Stimulated activated naive CD8-positive, alpha-beta T cell treated with anti-CD3 and anti-CD28 coated beads, Interleukin-15, Interleukin-2, amounts not matched to agents 100 ng/mL and 50 ng/mL, for 24 hours (primary cell): ENCODE measurements around the gene MATN1.
"Not testable (repeated sequence)": the region's sequence is repeated elsewhere in the genome, so short reads cannot be mapped to it uniquely, and the experiment has no call there.

Source experiments
- H3K27ac Mint-ChIP-seq: one replicate; pipeline ENCODE4 v1.8.0; 2021; ENCODE audit warnings: mild to moderate bottlenecking, mixed read lengths
- H3K27me3 Mint-ChIP-seq: one replicate; pipeline ENCODE4 v1.8.0; 2021; ENCODE audit warnings: mixed read lengths
- H3K36me3 Mint-ChIP-seq: one replicate; pipeline ENCODE4 v1.8.0; 2021; ENCODE audit warnings: low read depth, mixed read lengths
- H3K4me1 Mint-ChIP-seq: one replicate; pipeline ENCODE4 v1.8.0; 2021; ENCODE audit warnings: low read depth, mixed read lengths
- H3K4me3 Mint-ChIP-seq: one replicate; pipeline ENCODE4 v1.8.0; 2021; ENCODE audit warnings: mild to moderate bottlenecking, mixed read lengths
- H3K9me3 Mint-ChIP-seq: one replicate; pipeline ENCODE4 v1.8.0; 2021; ENCODE audit warnings: mixed read lengths

MATN1 gene, protein sequence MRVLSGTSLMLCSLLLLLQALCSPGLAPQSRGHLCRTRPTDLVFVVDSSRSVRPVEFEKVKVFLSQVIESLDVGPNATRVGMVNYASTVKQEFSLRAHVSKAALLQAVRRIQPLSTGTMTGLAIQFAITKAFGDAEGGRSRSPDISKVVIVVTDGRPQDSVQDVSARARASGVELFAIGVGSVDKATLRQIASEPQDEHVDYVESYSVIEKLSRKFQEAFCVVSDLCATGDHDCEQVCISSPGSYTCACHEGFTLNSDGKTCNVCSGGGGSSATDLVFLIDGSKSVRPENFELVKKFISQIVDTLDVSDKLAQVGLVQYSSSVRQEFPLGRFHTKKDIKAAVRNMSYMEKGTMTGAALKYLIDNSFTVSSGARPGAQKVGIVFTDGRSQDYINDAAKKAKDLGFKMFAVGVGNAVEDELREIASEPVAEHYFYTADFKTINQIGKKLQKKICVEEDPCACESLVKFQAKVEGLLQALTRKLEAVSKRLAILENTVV

DNA sequence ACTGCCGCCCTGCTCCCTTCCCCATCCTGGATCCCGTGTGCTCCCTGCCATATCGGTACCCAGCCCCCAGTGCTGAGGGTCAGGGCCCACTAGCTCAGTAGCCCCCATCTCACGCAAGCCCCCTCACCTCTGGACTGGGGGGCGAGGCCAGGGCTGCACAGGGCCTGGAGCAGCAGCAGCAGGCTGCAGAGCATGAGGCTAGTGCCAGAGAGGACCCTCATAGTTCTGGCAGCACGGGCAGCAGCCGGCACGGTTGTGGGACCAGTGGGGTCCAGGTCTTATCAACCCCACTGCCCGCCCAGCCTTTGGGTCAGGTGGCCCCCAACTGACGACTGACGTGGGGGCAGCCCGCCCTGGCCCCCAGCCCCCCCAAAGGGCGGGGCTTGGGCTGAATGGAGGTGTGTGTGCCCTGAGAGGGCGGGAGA is at the start of gene MATN1:
Gene MATN1, minus strand, starts transcription at position 255 of the 425 bp plus-strand sequence. Its CDS starts 34 bp downstream, at position 221.
- H3K36me3 Mint-ChIP-seq = peaks cover 5% of the 10 kb centered on the region
- H3K27ac Mint-ChIP-seq = no peak within 1 kb of the TSS
- H3K4me1 Mint-ChIP-seq = peaks cover 44% of the 10 kb centered on the region
- H3K4me3 Mint-ChIP-seq = no peak within 1 kb of the TSS
- H3K27me3 Mint-ChIP-seq = no peaks in the 10 kb centered on the region
- H3K9me3 Mint-ChIP-seq = no peaks in the 10 kb centered on the region

DNA sequence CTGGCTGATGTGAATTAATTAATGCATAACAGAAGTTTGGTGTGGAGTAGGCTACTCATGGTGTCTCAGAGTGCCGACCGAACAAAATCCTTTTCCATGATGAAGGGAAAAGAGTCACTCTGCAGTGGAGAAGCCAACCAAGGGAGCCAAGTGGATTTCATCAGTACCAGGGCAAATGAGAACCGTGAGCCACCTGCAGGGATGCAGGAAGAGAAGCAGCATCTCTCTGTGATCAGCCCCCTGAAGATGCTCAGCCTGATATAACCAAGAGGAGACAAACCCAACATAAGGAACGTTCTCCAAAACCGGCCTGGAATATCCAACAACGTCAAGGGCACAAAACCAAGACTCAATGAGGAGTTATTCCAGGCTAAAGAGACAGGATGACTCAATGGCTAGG is 47.6 kb upstream of the MATN1 start:
- Mint-ChIP-seq H3K27ac (no peak overlapping the region), H3K9me3 (no peaks in the 10 kb centered on the region), H3K4me1 (peaks cover 30% of the 10 kb centered on the region), H3K27me3 (no peaks in the 10 kb centered on the region), H3K36me3 (no peaks in the 10 kb centered on the region), H3K4me3 (no peak overlapping the region)

DNA sequence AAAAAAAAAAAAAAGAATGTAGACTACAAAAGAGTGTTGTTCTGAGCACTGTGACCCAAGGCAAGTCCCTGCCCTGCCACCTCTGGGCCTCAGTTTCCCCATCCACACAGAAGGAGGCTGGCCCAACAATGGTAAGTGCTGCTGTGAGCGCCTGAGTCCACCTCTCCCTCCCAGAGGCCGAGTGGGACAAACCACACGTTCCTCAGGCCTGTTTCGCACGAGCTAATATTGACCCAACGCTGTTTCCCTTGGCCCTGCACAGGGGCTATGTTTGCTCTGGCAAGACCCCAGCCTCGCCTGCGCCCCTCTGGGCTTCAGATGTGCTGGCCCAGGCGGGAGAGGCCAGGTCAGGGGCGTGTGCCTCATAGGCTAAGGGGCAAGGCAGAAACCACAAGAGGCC is 46.8 kb upstream of the MATN1 start:
- H3K27me3 Mint-ChIP-seq = no peaks in the 10 kb centered on the region
- peaks cover 38% of the 10 kb centered on the region for H3K4me1 Mint-ChIP-seq
- no peaks in the 10 kb centered on the region for H3K36me3 Mint-ChIP-seq
- H3K27ac Mint-ChIP-seq = peak overlapping the region; percentile 40
- no peaks in the 10 kb centered on the region for H3K9me3 Mint-ChIP-seq
- no peak overlapping the region for H3K4me3 Mint-ChIP-seq

DNA sequence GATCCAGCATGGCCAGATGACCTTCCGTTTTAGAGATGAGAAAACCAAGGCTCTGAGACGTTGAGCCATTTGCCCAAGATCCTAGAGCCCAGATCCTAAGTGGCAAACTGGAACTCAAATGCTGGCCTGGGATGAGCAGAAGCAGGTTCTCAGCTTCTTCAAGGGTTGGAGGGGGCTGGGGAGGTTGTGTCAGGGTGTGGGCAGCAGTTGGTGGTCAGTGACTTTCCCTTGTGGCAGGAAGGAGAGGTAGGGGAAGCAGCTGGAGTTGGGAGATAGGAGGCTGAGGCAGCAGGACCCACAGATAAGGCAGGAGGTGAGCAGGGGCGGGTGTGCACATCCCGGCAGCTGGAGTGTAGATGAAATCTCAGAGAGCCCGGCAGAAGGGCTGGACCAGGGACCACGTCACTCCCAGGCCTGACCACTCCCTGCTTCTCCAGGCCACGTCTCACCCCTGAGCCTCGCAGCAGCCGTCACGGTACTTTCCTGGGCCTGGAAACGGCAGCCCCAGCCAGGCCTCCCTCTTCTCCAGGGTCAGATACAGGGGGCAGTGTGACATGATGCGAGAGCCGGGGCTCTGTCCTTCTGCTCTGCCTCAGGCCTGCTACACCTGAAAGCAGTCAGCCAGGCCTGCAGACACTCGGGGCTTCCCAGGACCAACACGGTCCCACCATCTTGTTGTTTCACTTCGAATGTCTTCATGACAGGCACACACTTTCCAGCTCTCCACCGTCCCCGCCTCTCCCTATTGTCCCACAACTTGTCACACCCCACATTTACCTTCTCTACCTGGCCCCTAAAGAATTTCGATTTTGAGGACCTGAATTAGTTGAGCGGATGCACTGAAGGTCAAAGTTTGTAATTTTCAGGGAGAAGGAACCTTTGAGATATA is 45.7 kb upstream of the MATN1 start:
- Mint-ChIP-seq H3K27ac (peak overlapping the region; percentile 58), H3K4me1 (peaks cover 45% of the 10 kb centered on the region), H3K9me3 (no peaks in the 10 kb centered on the region), H3K27me3 (no peaks in the 10 kb centered on the region), H3K4me3 (no peak overlapping the region), H3K36me3 (no peaks in the 10 kb centered on the region)

DNA sequence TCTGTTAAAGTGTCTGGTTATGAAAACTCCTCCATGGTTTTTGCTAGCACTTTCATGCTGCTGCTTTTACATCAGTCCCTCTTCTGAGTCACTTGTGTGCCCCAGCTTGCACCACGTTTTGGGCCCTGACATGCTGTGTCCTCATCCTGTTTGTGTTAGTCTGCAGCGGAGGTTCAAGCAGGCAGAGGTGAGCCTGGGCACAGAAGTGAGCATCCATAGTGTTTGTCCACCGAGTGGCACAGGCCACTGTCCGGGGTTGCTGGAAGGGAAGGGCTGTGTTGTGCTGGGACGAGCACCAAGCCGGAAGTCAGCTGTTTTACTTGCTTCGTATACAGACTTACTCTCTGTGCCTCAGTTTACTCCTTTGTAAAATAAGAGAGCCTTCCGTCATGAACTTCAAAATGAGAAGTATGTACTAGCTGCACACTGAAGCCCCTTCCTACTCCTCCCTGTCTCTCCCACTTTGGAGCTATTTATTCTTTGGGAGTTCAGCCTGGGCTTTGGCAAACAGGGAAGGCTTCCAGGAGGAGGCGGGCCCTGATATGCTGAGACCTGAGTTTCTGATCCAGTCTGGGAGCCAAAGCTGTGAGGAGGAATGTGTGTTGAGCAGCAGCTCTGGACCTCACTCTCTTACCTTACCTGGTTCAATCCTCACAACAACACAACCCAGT is 44.9 kb upstream of the MATN1 start:
- Mint-ChIP-seq H3K4me1 (peaks cover 53% of the 10 kb centered on the region), H3K36me3 (no peaks in the 10 kb centered on the region), H3K27ac (peak overlapping the region; percentile 66), H3K27me3 (no peaks in the 10 kb centered on the region), H3K4me3 (no peak overlapping the region), H3K9me3 (no peaks in the 10 kb centered on the region)

DNA sequence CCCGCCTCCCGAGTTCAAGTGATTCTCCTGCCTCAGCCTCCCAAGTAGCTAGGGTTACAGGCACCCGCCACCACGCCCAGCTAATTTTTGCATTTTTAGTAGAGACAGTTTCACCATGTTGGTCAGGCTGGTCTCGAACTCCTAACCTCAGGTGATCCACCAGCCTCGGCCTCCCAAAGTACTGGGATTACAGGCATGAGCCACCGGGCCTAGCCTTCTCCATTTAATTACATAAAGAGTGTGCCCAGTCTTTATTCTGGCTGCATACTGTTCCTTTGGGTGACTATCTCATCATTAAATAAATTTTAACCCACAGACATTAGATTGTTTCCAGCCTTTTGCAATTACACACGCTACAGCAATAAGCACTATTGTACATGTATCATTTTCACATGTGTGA is 43.6 kb upstream of the MATN1 start:
- not testable (repeated sequence) for H3K9me3 Mint-ChIP-seq, H3K36me3 Mint-ChIP-seq, H3K4me3 Mint-ChIP-seq, H3K27me3 Mint-ChIP-seq
- Mint-ChIP-seq H3K4me1 (peaks cover 66% of the 10 kb centered on the region), H3K27ac (peak overlapping the region; percentile 57)

DNA sequence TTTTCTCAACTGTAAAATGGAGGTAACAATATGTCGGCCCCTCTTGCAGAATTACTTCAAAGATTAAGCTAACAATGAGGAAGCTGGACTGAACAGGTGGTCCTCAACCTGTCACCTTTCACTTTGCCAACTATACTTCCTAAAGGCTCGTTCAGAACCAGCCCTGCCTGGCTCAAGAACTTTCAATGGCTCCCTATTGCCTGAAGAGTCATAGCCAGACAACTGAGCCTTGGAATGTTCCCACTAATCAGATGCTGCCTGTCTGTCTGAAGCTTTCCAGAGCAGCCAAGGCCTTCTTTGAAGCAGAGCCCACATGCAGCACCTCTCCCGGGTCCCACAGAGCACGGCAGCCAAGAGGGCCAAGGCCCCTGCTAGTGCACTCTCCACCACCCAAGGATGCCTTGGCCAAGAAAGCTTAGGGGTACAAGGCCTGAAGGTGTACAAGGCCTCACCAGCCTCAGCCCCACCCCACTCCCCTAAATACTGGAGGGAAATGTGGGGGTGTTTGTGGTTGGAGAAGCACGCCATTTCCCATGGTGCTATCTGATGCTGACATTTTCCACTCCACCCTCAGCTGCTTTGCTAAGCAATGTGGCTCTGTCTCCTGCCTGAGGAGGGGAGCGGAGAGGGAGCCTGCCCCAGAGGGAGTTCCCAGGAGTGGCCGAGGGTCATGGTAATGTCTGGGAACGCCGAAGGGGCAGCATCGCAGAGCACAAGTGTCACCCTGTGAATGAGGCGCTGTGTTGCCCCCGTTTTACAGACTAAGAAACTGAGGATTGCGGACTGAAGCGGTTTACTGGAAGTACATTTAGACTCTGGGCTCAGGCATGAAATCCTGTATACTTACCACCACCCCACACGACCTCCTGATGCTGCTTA is 42.4 kb upstream of the MATN1 start:
- H3K4me3 Mint-ChIP-seq = peak overlapping the region; percentile 82
- H3K36me3 Mint-ChIP-seq = no peaks in the 10 kb centered on the region
- H3K27ac Mint-ChIP-seq = peak overlapping the region; percentile 97
- peaks cover 78% of the 10 kb centered on the region for H3K4me1 Mint-ChIP-seq
- H3K9me3 Mint-ChIP-seq = no peaks in the 10 kb centered on the region
- H3K27me3 Mint-ChIP-seq = no peaks in the 10 kb centered on the region

DNA sequence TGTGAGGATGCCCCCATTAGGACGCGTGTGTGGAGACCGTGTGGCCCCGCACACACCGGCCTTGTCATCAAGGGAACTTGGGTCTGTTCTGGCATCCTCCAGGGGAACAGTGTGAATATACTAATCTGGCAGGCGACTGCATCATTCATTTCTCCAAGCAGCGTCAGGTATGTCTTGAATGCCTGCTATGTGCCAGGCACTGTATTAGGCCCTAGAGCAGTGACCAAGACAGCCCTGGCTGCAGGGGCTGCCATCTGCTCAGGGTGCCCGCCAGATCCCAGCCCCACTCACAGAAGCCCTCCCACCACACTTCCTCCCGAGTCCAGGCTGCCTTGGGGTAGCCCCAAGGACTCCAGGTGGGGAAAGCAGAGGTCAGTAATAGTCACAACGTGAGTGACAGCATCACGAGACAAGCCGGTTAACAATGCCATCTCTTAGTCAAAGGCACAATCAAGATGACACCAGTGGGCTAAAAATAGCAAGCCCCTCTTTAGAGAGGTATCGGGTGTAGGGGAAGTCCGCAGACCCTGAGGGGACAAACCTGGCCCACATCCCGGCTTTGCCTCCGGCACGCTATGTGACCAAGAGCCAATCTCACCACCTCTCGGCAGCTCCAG is 41.7 kb upstream of the MATN1 start:
- peaks cover 85% of the 10 kb centered on the region for H3K4me1 Mint-ChIP-seq
- H3K9me3 Mint-ChIP-seq = no peaks in the 10 kb centered on the region
- peak overlapping the region; percentile 97 for H3K27ac Mint-ChIP-seq
- H3K4me3 Mint-ChIP-seq = no peak overlapping the region
- H3K27me3 Mint-ChIP-seq = no peaks in the 10 kb centered on the region
- H3K36me3 Mint-ChIP-seq = no peaks in the 10 kb centered on the region

DNA sequence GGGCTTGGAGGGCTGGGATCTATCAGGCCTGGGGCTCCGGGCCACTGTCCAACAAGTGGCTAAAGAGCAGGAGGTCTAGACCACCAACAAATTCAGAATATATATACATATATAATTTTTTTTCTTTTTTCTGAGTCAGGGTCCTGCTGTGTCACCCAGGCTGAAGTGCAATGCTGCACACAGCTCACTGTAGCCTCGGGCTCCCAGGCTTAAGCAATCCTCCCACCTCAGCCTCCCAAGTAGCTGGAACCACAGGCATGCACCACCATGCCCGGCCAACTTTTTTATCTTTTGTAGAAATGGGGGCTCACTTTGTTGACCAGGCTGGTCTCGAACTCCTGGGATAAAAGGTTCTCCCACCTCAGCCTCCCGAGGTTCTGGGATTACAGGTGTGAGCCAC is 41.0 kb upstream of the MATN1 start:
- Mint-ChIP-seq H3K4me3 (no peak overlapping the region), H3K4me1 (peaks cover 90% of the 10 kb centered on the region), H3K9me3 (no peaks in the 10 kb centered on the region), H3K27ac (peak overlapping the region; percentile 97), H3K36me3 (no peaks in the 10 kb centered on the region), H3K27me3 (no peaks in the 10 kb centered on the region)

DNA sequence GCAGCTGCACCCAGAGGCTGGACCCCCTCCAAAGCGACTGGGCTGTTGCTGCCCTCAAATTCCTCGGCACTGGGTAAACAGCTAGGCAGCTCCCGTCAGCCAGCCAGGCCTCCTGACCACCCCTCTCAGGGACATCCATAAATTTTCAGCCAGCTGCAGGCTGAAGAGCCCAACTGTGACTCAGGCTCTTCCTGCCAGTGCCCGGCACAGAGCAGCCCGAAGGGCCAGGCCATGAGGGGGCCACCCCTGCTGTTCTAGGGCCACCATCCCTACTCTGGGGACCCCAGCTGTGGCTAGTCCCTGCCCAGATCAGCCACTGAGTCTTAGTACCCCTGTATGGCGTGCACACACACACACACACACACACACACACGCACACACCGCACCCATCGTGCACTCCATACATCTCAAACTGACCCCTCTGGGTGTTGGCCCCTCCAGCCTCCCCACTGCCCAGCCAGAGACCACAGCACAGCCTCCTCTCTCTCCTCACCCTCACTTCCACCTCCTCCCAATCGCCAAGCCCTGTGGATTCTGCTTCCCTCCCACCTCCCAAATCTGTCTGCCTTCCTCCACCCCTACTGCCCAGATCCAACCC is 40.4 kb upstream of the MATN1 start:
- H3K9me3 Mint-ChIP-seq = no peaks in the 10 kb centered on the region
- peak overlapping the region; percentile 57 for H3K27ac Mint-ChIP-seq
- H3K36me3 Mint-ChIP-seq = no peaks in the 10 kb centered on the region
- H3K4me1 Mint-ChIP-seq = peaks cover 92% of the 10 kb centered on the region
- no peak overlapping the region for H3K4me3 Mint-ChIP-seq
- H3K27me3 Mint-ChIP-seq = no peaks in the 10 kb centered on the region

DNA sequence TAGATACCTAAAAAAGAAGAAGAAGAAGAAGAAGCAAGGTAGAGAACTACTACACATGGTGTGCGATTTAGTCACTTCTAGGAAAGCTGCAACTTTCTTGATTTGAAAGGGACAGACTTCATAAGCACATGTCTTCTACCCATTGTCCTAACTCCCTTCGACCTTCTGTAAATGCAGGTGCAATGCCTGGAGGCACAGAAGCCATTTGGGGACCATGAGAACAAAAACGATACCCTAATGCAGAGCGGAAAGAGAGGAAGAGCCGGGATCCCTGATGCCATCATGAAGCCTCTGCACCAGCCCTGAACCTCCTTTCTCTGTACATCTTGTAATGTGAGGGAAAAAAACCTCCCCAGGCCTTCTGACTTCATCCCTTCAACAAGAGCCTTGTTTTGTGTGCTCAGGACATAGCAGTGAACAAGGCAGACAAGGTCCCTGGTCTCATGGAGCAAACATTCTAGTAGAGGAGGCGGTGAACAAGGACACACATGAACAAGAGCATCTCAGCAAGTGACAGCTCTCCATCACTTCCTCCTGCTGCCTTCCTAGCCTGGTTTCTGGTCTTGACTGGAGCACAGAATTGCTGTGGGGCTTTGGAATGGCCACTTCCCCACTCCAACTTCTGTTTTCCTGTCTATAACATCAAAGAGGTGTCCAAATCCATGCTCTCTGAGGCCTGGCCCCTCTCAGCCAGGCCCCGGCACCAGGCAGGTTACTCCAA is 39.7 kb upstream of the MATN1 start:
- no peak overlapping the region for H3K4me3 Mint-ChIP-seq

DNA sequence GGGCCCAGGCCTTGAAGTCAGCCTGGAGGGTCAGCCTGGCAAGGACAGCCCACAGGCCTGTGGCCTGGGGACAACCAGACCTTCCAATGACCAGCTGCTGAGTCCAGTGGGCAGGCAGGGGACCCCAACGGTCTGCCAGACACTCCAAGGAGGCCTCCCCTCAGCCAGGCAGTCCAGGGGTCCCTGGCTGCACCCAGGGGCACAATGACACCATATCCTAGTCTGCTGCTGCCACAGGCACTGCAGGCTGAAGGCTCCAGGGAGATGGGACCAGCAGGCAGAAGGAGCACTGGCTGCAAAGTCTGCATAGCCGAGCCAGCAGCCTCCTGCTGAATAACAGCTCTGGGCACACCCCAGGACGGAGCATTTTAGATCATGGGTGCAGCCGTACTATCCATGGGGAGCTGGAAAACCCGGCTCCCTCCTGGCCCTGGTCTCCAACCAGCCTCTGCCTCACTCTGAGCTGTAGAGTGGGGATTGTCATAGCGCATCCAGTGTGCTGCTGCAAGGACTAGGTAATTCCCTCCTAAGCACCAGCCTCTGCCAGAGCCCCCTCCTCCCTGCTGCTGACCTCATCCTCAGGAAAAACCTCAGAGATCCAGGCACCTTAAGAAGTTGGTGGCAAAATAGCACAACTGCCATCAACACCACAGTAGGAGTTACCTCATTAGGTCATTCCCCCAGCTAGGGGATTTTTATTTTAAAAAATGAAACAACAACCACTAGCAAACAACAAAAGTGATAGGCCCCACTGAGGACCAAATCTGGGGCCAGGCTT is 39.0 kb upstream of the MATN1 start:
- Mint-ChIP-seq H3K4me3 (no peak overlapping the region), H3K27ac (peak overlapping the region; percentile 43), H3K4me1 (peaks cover 93% of the 10 kb centered on the region), H3K27me3 (no peaks in the 10 kb centered on the region), H3K9me3 (no peaks in the 10 kb centered on the region), H3K36me3 (no peaks in the 10 kb centered on the region)

More for the DNA sequence above, 39.7 kb upstream of the MATN1 start:
- H3K36me3 Mint-ChIP-seq = no peaks in the 10 kb centered on the region
- H3K4me1 Mint-ChIP-seq = peaks cover 93% of the 10 kb centered on the region
- H3K27ac Mint-ChIP-seq = peak overlapping the region; percentile 57
- no peaks in the 10 kb centered on the region for H3K27me3 Mint-ChIP-seq
- no peaks in the 10 kb centered on the region for H3K9me3 Mint-ChIP-seq
